PC-3 (cell line): ENCODE results near the gene EXOC6. TPM values are rescaled to one million over a fixed set of nuclear protein-coding genes. Genes with fewer than 3 reads are reported as not detected.
A peak's percentile ranks its signal among the peaks of the same experiment; 100 is the strongest.

Experiments used
- ATAC-seq: fragments of 200-7000 bp; cut with Tn5 transposase; 2 replicates; pipeline ENCODE4 v1.9.1; 2020; ENCODE audit warnings: mild to moderate bottlenecking, moderate library complexity
- BruUV-seq: library from RNA; stranded (reverse); fragments of 400-500 nt; replicated peaks from 2 replicates; lab custom pipeline; 2021; lab: Mats Ljungman, UMichigan
- CTCF ChIA-PET: fragments of 300-600 bp; sonication (Branson Sonifier 250); formaldehyde crosslinking; loops from one replicate; lab custom pipeline; 2022; ENCODE audit warnings: antibody characterized with exemption; lab: Charles Lee
- POLR2A ChIA-PET: fragments of 300-600 bp; sonication (Branson Sonifier 250); formaldehyde crosslinking; loops from one replicate; lab custom pipeline; 2022; ENCODE audit warnings: antibody characterized with exemption; ENCODE audit not compliant: unreplicated experiment; lab: Charles Lee
- DNase-seq: peaks from one replicate; pipeline ENCODE4 v3.0.0-alpha.2; 2015
- H2AFZ ChIP-seq: fragments of 300-600 bp; sonication (generic); 2 replicates; pipeline ENCODE4 v1.6.0; 2016; ENCODE audit warnings: antibody characterized with exemption, low read length
- H3F3A ChIP-seq: fragments of 300-600 bp; sonication (generic); one replicate; pipeline ENCODE4 v1.6.0; 2017; ENCODE audit warnings: antibody characterized with exemption, low read length, control low read depth, mild to moderate bottlenecking; ENCODE audit not compliant: unreplicated experiment
- H3K27ac ChIP-seq: fragments of 300-600 bp; sonication (generic); 2 replicates; pipeline ENCODE4 v1.5.1; 2016; ENCODE audit warnings: mild to moderate bottlenecking, low read length
- H3K27me3 ChIP-seq: fragments of 300-600 bp; sonication (generic); 2 replicates; pipeline ENCODE4 v1.6.1; 2016; ENCODE audit warnings: low read length, mixed read lengths
- H3K36me3 ChIP-seq: fragments of 300-600 bp; sonication (generic); 2 replicates; pipeline ENCODE4 v1.6.1; 2016; ENCODE audit warnings: low read depth, mixed run types, low read length, mixed read lengths
- H3K4me1 ChIP-seq: fragments of 300-600 bp; sonication (generic); 2 replicates; pipeline ENCODE4 v1.5.1; 2016; ENCODE audit warnings: low read length; ENCODE audit not compliant: insufficient read depth
- H3K4me2 ChIP-seq: fragments of 300-600 bp; sonication (generic); 2 replicates; pipeline ENCODE4 v1.6.0; 2016; ENCODE audit warnings: low read length
- H3K4me3 ChIP-seq: fragments of 300-600 bp; sonication (generic); 2 replicates; pipeline ENCODE4 v1.5.1; 2016; ENCODE audit warnings: mild to moderate bottlenecking, low read length, mixed read lengths
- H3K79me2 ChIP-seq: fragments of 300-600 bp; sonication (generic); 2 replicates; pipeline ENCODE4 v1.6.1; 2017; ENCODE audit warnings: low read length, mixed read lengths
- H3K9ac ChIP-seq: fragments of 300-600 bp; sonication (generic); 2 replicates; pipeline ENCODE4 v1.6.0; 2016; ENCODE audit warnings: mild to moderate bottlenecking, low read length
- H3K9me2 ChIP-seq: fragments of 300-600 bp; sonication (generic); replicated peaks from 2 replicates; pipeline ENCODE4 v1.6.1; 2016; ENCODE audit warnings: mixed run types, low read length, mixed read lengths
- H3K9me3 ChIP-seq: fragments of 300-600 bp; sonication (generic); 2 replicates; pipeline ENCODE4 v1.6.1; 2016; ENCODE audit warnings: low read length, mixed read lengths
- H4K20me1 ChIP-seq: fragments of 300-600 bp; sonication (generic); 2 replicates; pipeline ENCODE4 v1.6.1; 2016; ENCODE audit warnings: low read length, mixed read lengths
- CTCF ChIP-seq: fragments of 300-600 bp; sonication (generic); conservative IDR thresholded peaks from 2 replicates; pipeline ENCODE4 v1.5.1; 2017; ENCODE audit warnings: antibody characterized with exemption, low read depth, mild to moderate bottlenecking, low read length
- EZH2 ChIP-seq: fragments of 300-600 bp; sonication (generic); IDR thresholded peaks from one replicate; pipeline ENCODE4 v1.6.1; 2017; ENCODE audit warnings: antibody characterized with exemption, mild to moderate bottlenecking, low read length; ENCODE audit not compliant: unreplicated experiment
- EZH2phosphoT487 ChIP-seq: fragments of 300-600 bp; sonication (generic); IDR thresholded peaks from 2 replicates; pipeline ENCODE4 v1.6.1; 2018; ENCODE audit warnings: mild to moderate bottlenecking, antibody characterized with exemption, low read length, borderline replicate concordance
- intact Hi-C: fragments of 100-400 bp; cut with micrococcal nuclease; formaldehyde crosslinking; loops from 2 replicates; pipeline ENCODE4 v1.9.0; 2023
- total RNA-seq: library from RNA; depleted of rRNA; stranded (reverse); fragments of >200 nt; gene quantifications from 2 replicates; pipeline ENCODE4 v1.2.3, GENCODE V29; 2014

Gene EXOC6
- total RNA-seq, 1 experiment from 2014 or later, result 5.7 TPM

GRCh38 chr10:93006435-93007039 is 158.2 kb downstream of the EXOC6 start:
- Histone ChIP-seq H3K9me3 (no peaks in the 10 kb centered on the region), H3K27me3 (no peaks in the 10 kb centered on the region), H3K4me3 (no peak overlapping the region), H4K20me1 (no peaks in the 10 kb centered on the region), H3K36me3 (no peaks in the 10 kb centered on the region), H3K4me2 (no peak overlapping the region), H2AFZ (no peak overlapping the region), H3K9me2 (no peaks in the 10 kb centered on the region), H3K27ac (no peak overlapping the region), H3K79me2 (no peaks in the 10 kb centered on the region), H3F3A (no peaks in the 10 kb centered on the region), H3K4me1 (no peaks in the 10 kb centered on the region), H3K9ac (no peak overlapping the region)
- ATAC-seq (peak; percentile 77), DNase-seq (peak; percentile 68)
- TF ChIP-seq EZH2phosphoT487 (no peak), EZH2 (no peak), CTCF (peak; percentile 82)
- ChIA-PET POLR2A (no interaction called here), CTCF (interaction anchor here (0.6 to 0.9 kb wide), 3 partner anchors 12 to 259 kb away, joined by 3 to 5 read pairs (median 3); no protein-coding TSS in a partner anchor)
- intact Hi-C loops, result loop anchor here (1.0 kb wide), 1 partner anchor 33 kb away; no protein-coding TSS in a partner anchor
- no TSS peak for BruUV-seq

- intact Hi-C loops, result no loop called here
- no peaks in the 10 kb centered on the region for H3K36me3 ChIP-seq
- H3K79me2 ChIP-seq, result no peaks in the 10 kb centered on the region
- ChIA-PET CTCF (no interaction called here), POLR2A (no interaction called here)
- ATAC-seq (no peak), DNase-seq (no peak)
- no peaks in the 10 kb centered on the region for H3K4me1 ChIP-seq
- no peak overlapping the region for H3K4me3 ChIP-seq
- H3K9ac ChIP-seq, result no peak overlapping the region
- H3K9me2 ChIP-seq, result no peaks in the 10 kb centered on the region
- no peaks in the 10 kb centered on the region for H3K9me3 ChIP-seq
- H3F3A ChIP-seq, result no peaks in the 10 kb centered on the region
- BruUV-seq, result no TSS peak
- no peaks in the 10 kb centered on the region for H3K27me3 ChIP-seq
- H3K4me2 ChIP-seq, result no peak overlapping the region
- H2AFZ ChIP-seq, result no peak overlapping the region
- H4K20me1 ChIP-seq, result no peaks in the 10 kb centered on the region
- H3K27ac ChIP-seq, result no peak overlapping the region
- TF ChIP-seq EZH2phosphoT487 (no peak), CTCF (no peak), EZH2 (no peak)
Observed at GRCh38 chr10:93015722-93016121, 167.4 kb downstream of the EXOC6 start.

- Histone ChIP-seq H3K9me3 (no peaks in the 10 kb centered on the region), H3K4me1 (peaks cover 10% of the 10 kb centered on the region; the same call in 1 of the 2 replicates), H2AFZ (no peak overlapping the region), H4K20me1 (no peaks in the 10 kb centered on the region), H3F3A (no peaks in the 10 kb centered on the region), H3K27me3 (no peaks in the 10 kb centered on the region), H3K79me2 (no peaks in the 10 kb centered on the region), H3K9me2 (no peaks in the 10 kb centered on the region), H3K4me2 (no peak overlapping the region), H3K27ac (no peak overlapping the region), H3K36me3 (no peaks in the 10 kb centered on the region), H3K4me3 (no peak overlapping the region), H3K9ac (no peak overlapping the region)
- POLR2A ChIA-PET, result interaction anchor here (0.6 kb wide), 1 partner anchor 301 kb away, joined by 3 read pairs; no protein-coding TSS in a partner anchor
- CTCF ChIA-PET, result no interaction called here
- ATAC-seq (no peak), DNase-seq (no peak)
- BruUV-seq, result no TSS peak
- intact Hi-C loops, result no loop called here
- no peak for TF ChIP-seq CTCF
- TF ChIP-seq EZH2, result no peak
Observed at GRCh38 chr10:93023013-93023650, 174.8 kb downstream of the EXOC6 start.
